ENCODE results near the gene GOLGA5. TPM values are rescaled to one million over a fixed set of nuclear protein-coding genes. Genes with fewer than 3 reads are reported as not detected.

GOLGA5 gene
- total and polyA plus RNA-seq, 2 of the 13 experiments (the other 11 are each of a cell fraction or from before 2014, with no cell fraction given), result 31.0 to 40.0 TPM

- no peaks in the 10 kb centered on the region for H3K36me3 ChIP-seq (replicated peaks in 1 of 2; ENCODE audit: control insufficient read depth in 1 of 2, insufficient read depth in 2 of 2, low read length in 2 of 2)
- no peak overlapping the region for H3K4me3 ChIP-seq (replicated peaks in 1 of 3; ENCODE audit: insufficient read depth in 1 of 3, low read depth in 2 of 3, low read length in 3 of 3)
- H3K9me3 ChIP-seq (ENCODE audit: low read length), result no peaks in the 10 kb centered on the region
- no TSS peak for BruUV-seq (replicated peaks)
- 21% methylated on average over 2 of the region's 2 CpGs for WGBS (ENCODE audit: low lambda C conversion rate)
- H3K9ac ChIP-seq (ENCODE audit: insufficient read depth, low read depth, low read length), result no peak overlapping the region
- intact Hi-C loops (cut with micrococcal nuclease; ENCODE audit: unreplicated experiment), result no loop called here
- no peak for TF ChIP-seq MTF1 (CRISPR knock-in tag; IDR thresholded peaks at IDR 0.05)
- no peak for TF ChIP-seq AGO1 (IDR thresholded peaks at IDR 0.05; ENCODE audit: low read depth, low read length, poor library complexity, severe bottlenecking)
- TF ChIP-seq LCORL (IDR thresholded peaks at IDR 0.05), result no peak
- no peak for TF ChIP-seq LCORL (CRISPR knock-in tag; IDR thresholded peaks at IDR 0.05)
- TF ChIP-seq MXD3 (CRISPR knock-in tag; IDR thresholded peaks at IDR 0.05), result no peak
- no peak for TF ChIP-seq CSRNP1 (CRISPR knock-in tag; IDR thresholded peaks at IDR 0.05)
- TF ChIP-seq STAG1 (CRISPR knock-in tag; IDR thresholded peaks at IDR 0.05), result no peak
- TF ChIP-seq HNRNPH1 (optimal IDR thresholded peaks at IDR 0.05; ENCODE audit: low read depth, low read length), result no peak
- TF ChIP-seq ZNF124 (CRISPR knock-in tag; IDR thresholded peaks at IDR 0.05), result no peak
- H3K27me3 ChIP-seq (ENCODE audit: control insufficient read depth in 1 of 2, insufficient read depth in 2 of 2, low read length in 2 of 2), result no peaks in the 10 kb centered on the region
- in situ Hi-C loops (cut with HindIII; ENCODE audit: extremely low pct_ligation_motif_present, low pct_unique_long_range_greater_than_20kb), result no loop called here
- POLR2A ChIA-PET, result no interaction called here
- H2AFZ ChIP-seq (ENCODE audit: low read length), result no peak overlapping the region
- CTCF ChIA-PET (ENCODE audit: low intra/inter-chr PET ratio, low total read pairs), result no interaction called here
- H3K27ac ChIP-seq (ENCODE audit: extremely low read length, insufficient read depth, low read length), result no peak overlapping the region
- peaks cover 10% of the 10 kb centered on the region; the same call in 1 of the 2 replicates for H3K4me1 ChIP-seq (ENCODE audit: insufficient read depth, low read length)
- H3K79me2 ChIP-seq (ENCODE audit: insufficient read depth, low read length), result no peaks in the 10 kb centered on the region
- FAIRE-seq (no peak), ATAC-seq (peak; percentile 20; the same call in 2 of the 3 replicates), DNase-seq (ENCODE audit: low spot score) (no peak)
- no peak overlapping the region for H3K4me2 ChIP-seq (ENCODE audit: low read depth, low read length)
- no peaks in the 10 kb centered on the region for H4K20me1 ChIP-seq (ENCODE audit: insufficient read depth, low read length)
Measured at GRCh38 chr14:92846162-92846897, 52.2 kb downstream of the GOLGA5 start.

All from HepG2 (cell line).